Smooth muscle cell (in vitro differentiated cells): ENCODE measurements around the gene OR5K4. TPM values are rescaled to one million over a fixed set of nuclear protein-coding genes. Genes with fewer than 3 reads are reported as not detected.

Experiments
- DNase-seq: peaks from one replicate; lab custom pipeline; 2025; ENCODE audit not compliant: unreplicated experiment; lab: John Stamatoyannopoulos, UW
- H2AFZ ChIP-seq: fragments of 200-600 bp; sonication (generic); 2 replicates; pipeline ENCODE4 v1.6.0; 2016; ENCODE audit warnings: antibody characterized with exemption, low read depth, mild to moderate bottlenecking
- H3F3A ChIP-seq: fragments of 200-600 bp; sonication (generic); 2 replicates; pipeline ENCODE4 v1.6.0; 2017; ENCODE audit warnings: antibody characterized with exemption, low read depth
- H3K27ac ChIP-seq: fragments of 200-600 bp; sonication (generic); 2 replicates; pipeline ENCODE4 v1.5.1; 2016; ENCODE audit warnings: low read depth, mild to moderate bottlenecking
- H3K27me3 ChIP-seq: fragments of 200-600 bp; sonication (generic); 2 replicates; pipeline ENCODE4 v1.6.1; 2016; ENCODE audit warnings: low read depth, mild to moderate bottlenecking
- H3K36me3 ChIP-seq: fragments of 200-600 bp; sonication (generic); 2 replicates; pipeline ENCODE4 v1.5.1; 2016; ENCODE audit warnings: low read depth
- H3K4me1 ChIP-seq: fragments of 200-600 bp; sonication (generic); 2 replicates; pipeline ENCODE4 v1.5.1; 2016; ENCODE audit warnings: low read depth
- H3K4me2 ChIP-seq: fragments of 200-600 bp; sonication (generic); 2 replicates; pipeline ENCODE4 v1.6.0; 2016; ENCODE audit warnings: mild to moderate bottlenecking
- H3K4me3 ChIP-seq: fragments of 200-600 bp; sonication (generic); 2 replicates; pipeline ENCODE4 v1.5.1; 2016; ENCODE audit warnings: mild to moderate bottlenecking
- H3K79me2 ChIP-seq: fragments of 200-600 bp; sonication (generic); 2 replicates; pipeline ENCODE4 v1.6.0; 2016; ENCODE audit warnings: low read depth, mild to moderate bottlenecking
- H3K9ac ChIP-seq: fragments of 200-600 bp; sonication (generic); 2 replicates; pipeline ENCODE4 v1.6.0; 2016; ENCODE audit warnings: low read depth
- H3K9me3 ChIP-seq: fragments of 200-600 bp; sonication (generic); replicated peaks from 2 replicates; pipeline ENCODE4 v1.5.1; 2016; ENCODE audit warnings: low read depth
- H4K20me1 ChIP-seq: fragments of 200-600 bp; sonication (generic); 2 replicates; pipeline ENCODE4 v1.6.0; 2016; ENCODE audit warnings: low read depth
- WGBS: methylation state at CpG from one replicate; pipeline ENCODE4 v1.1.7; 2016; ENCODE audit warnings: low lambda C conversion rate; 5-methylcytosine and 5-hydroxymethylcytosine counted together
- polyA plus RNA-seq: library from polyadenylated mRNA; unstranded; fragments of >200 nt; fragmentation: Nextera tagmentation; extraction: Ambion mirVana; gene quantifications from 2 replicates; pipeline ENCODE4 v1.2.1, GENCODE V29; 2016
- total RNA-seq: library from RNA; depleted of rRNA; stranded (reverse); fragments of >200 nt; gene quantifications from 2 replicates; pipeline ENCODE4 v1.2.3, GENCODE V29; 2014
- TF ChIP-seq, protein P1 (sequence below): fragments of 200-600 bp; sonication (generic); IDR thresholded peaks from 2 replicates; pipeline ENCODE4 v1.5.1; 2017; ENCODE audit warnings: borderline replicate concordance, mild to moderate bottlenecking, antibody characterized with exemption; ENCODE audit not compliant: insufficient read depth, poor library complexity, severe bottlenecking

OR5K4 gene
- total and polyA plus RNA-seq, 2 experiments from 2014 or later = not detected

DNA sequence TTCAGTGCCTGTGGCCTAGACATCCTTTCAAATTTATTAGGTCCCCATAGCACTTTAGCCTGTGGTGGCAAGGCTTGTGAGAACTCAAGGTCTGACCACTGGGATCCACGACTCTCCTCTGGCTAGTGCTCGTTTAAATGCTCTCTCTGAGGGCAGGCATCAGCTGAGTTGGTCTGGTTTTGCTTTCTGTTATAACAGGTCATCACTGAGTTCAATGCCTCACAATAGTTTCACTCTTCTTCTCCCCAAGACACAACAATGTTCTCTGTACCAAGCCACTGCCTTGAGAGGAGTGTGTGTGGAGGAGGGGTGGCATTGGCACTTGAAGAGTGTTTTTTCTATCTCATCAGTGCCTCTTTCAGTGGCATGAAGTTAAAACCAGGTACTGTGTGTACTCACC lies 7.6 kb downstream of the OR5K4 start:
- WGBS = 88% methylated on average over 2 of the region's 2 CpGs
- no peaks in the 10 kb centered on the region for H3K4me1 ChIP-seq
- H3K79me2 ChIP-seq = no peaks in the 10 kb centered on the region
- H3K36me3 ChIP-seq = no peaks in the 10 kb centered on the region
- peaks cover 6% of the 10 kb centered on the region for H3K9me3 ChIP-seq
- H3K27ac ChIP-seq = no peak overlapping the region
- TF ChIP-seq, protein P1, sequence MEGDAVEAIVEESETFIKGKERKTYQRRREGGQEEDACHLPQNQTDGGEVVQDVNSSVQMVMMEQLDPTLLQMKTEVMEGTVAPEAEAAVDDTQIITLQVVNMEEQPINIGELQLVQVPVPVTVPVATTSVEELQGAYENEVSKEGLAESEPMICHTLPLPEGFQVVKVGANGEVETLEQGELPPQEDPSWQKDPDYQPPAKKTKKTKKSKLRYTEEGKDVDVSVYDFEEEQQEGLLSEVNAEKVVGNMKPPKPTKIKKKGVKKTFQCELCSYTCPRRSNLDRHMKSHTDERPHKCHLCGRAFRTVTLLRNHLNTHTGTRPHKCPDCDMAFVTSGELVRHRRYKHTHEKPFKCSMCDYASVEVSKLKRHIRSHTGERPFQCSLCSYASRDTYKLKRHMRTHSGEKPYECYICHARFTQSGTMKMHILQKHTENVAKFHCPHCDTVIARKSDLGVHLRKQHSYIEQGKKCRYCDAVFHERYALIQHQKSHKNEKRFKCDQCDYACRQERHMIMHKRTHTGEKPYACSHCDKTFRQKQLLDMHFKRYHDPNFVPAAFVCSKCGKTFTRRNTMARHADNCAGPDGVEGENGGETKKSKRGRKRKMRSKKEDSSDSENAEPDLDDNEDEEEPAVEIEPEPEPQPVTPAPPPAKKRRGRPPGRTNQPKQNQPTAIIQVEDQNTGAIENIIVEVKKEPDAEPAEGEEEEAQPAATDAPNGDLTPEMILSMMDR = no peak
- no peaks in the 10 kb centered on the region for H4K20me1 ChIP-seq
- no peak overlapping the region for H3K4me2 ChIP-seq
- H3K27me3 ChIP-seq = no peaks in the 10 kb centered on the region
- no peak for DNase-seq
- H3F3A ChIP-seq = no peaks in the 10 kb centered on the region
- no peak overlapping the region for H3K4me3 ChIP-seq
- H3K9ac ChIP-seq = no peak overlapping the region
- H2AFZ ChIP-seq = no peak overlapping the region

DNA sequence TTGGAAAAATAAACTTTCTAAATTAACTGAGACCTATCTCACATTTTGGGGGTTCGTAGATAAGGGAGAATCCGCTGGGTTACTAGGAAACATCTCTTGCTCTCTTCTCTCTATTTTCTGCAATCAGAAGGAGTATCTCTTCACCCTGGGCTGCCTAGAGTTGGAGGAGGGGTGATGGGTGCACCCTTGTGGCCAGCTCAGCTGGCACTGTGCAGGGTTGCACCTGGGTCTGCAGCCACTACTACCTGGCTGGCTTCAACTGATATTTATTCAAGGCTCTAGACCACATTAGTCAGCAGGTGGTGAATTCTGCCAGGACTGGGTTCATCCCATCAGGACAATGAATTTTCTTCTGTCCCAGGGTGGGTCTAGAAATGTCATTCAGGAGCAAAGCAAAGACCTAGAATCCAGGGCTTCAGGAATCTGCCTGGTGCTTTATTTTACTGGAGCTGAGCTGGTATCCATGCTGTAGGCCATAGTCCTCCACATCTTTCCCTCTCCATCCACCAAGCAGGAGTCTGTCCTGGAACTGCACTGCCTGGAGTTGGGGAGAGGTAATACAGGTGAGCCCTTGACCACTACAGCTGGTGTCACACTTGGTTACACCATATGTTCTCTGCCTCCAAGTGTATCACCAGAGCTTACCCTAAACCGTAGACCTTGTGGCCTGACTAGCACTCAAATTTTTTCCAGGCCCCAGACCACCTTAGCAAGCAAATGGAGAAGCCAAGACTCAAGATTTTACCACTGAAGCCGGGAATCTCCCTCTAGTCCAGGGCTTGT lies 14.0 kb downstream of the OR5K4 start:
- Histone ChIP-seq H3K4me1 (no peaks in the 10 kb centered on the region), H3K9me3 (no peaks in the 10 kb centered on the region), H2AFZ (no peak overlapping the region), H3K79me2 (no peaks in the 10 kb centered on the region), H3F3A (no peaks in the 10 kb centered on the region), H3K9ac (no peak overlapping the region), H3K4me2 (no peak overlapping the region), H3K4me3 (no peak overlapping the region), H3K36me3 (no peaks in the 10 kb centered on the region), H3K27ac (no peak overlapping the region), H4K20me1 (no peaks in the 10 kb centered on the region), H3K27me3 (no peaks in the 10 kb centered on the region)
- 86% methylated on average over 4 of the region's 4 CpGs for WGBS
- TF ChIP-seq, protein P1 = no peak
- no peak for DNase-seq

DNA sequence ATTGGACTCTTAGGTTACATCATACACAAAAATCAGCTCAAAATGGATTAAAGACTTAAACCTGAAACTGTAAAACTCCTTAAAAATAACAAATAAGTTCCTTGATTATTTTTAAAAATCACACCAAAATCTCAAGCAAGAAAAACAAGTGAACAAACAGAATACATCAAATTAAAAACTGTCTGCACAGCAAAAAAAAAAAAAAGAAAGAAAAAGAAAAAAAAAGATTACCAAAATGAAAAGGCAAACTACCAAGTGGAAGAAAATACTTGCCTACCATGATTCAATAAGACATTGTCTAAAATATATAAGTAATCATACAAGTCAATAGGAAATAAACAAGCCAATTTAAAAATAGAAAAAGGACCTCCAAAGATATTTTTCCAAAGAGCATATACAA lies 17.5 kb downstream of the OR5K4 start:
- DNase-seq = no peak
- no peaks in the 10 kb centered on the region for H3K4me1 ChIP-seq
- TF ChIP-seq, protein P1 = no peak
- no peak overlapping the region for H3K4me2 ChIP-seq
- H3K27me3 ChIP-seq = no peaks in the 10 kb centered on the region
- no peak overlapping the region for H3K9ac ChIP-seq
- H3K9me3 ChIP-seq = no peaks in the 10 kb centered on the region
- no peaks in the 10 kb centered on the region for H3K36me3 ChIP-seq
- H3K79me2 ChIP-seq = no peaks in the 10 kb centered on the region
- no peaks in the 10 kb centered on the region for H4K20me1 ChIP-seq
- H2AFZ ChIP-seq = no peak overlapping the region
- no peak overlapping the region for H3K4me3 ChIP-seq
- no peak overlapping the region for H3K27ac ChIP-seq
- H3F3A ChIP-seq = no peaks in the 10 kb centered on the region

DNA sequence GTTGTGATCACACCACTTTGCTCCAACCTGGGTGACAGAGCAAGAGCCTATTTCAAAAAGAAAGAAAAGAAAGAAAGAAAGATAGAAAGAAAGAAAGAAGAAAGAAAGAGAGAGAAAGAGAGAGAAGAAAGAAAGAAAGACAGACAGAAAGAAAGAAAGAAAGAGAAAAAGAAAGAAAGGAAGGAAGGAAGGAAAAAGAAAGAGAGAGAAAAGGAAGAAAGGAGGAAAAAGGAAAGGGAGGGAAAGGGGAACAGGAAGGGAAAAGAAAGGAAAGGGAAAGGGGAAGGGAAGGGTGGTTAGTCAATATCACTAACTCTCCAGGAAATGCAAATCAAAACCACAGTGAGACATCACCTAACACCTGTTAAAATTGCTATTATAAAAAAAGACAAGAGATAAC lies 18.2 kb downstream of the OR5K4 start:
- H3K27me3 ChIP-seq = no peaks in the 10 kb centered on the region
- no peaks in the 10 kb centered on the region for H3K9me3 ChIP-seq
- no peak for DNase-seq
- TF ChIP-seq, protein P1 = no peak
- no peaks in the 10 kb centered on the region for H4K20me1 ChIP-seq
- H3K4me3 ChIP-seq = no peak overlapping the region
- H3K27ac ChIP-seq = no peak overlapping the region
- H2AFZ ChIP-seq = no peak overlapping the region
- no peaks in the 10 kb centered on the region for H3K79me2 ChIP-seq
- H3K4me2 ChIP-seq = no peak overlapping the region
- H3K36me3 ChIP-seq = no peaks in the 10 kb centered on the region
- no peaks in the 10 kb centered on the region for H3F3A ChIP-seq
- H3K4me1 ChIP-seq = no peaks in the 10 kb centered on the region
- no peak overlapping the region for H3K9ac ChIP-seq
